Muscle of leg (tissue), 11 donors: ENCODE results near the gene ADGRD1. TPM values are rescaled to one million over a fixed set of nuclear protein-coding genes. Genes with fewer than 3 reads are reported as not detected.
A peak's percentile ranks its signal among the peaks of the same experiment; 100 is the strongest.
"Not testable (repeated sequence)": the region's sequence is repeated elsewhere in the genome, so short reads cannot be mapped to it uniquely, and the experiment has no call there.

Experiments used
- DNase-seq: peaks from one replicate; pipeline ENCODE4 v3.0.0; 2013
- H3K27ac ChIP-seq: one replicate; pipeline ENCODE4 v1.5.1; 2013; ENCODE audit warnings: mild to moderate bottlenecking, low read length, control low read depth
- H3K27me3 ChIP-seq: one replicate; pipeline ENCODE4 v1.6.1; 2013; ENCODE audit warnings: low read length; ENCODE audit not compliant: control insufficient read depth, insufficient read depth
- H3K36me3 ChIP-seq: one replicate; pipeline ENCODE4 v1.6.1; 2013; ENCODE audit warnings: low read length; ENCODE audit not compliant: control insufficient read depth, insufficient read depth
- H3K4me1 ChIP-seq: one replicate; pipeline ENCODE4 v1.6.1; 2013; ENCODE audit warnings: low read length; ENCODE audit not compliant: control insufficient read depth, insufficient read depth
- H3K4me3 ChIP-seq: one replicate; pipeline ENCODE4 v1.5.1; 2013; ENCODE audit warnings: low read length, control low read depth
- H3K9me3 ChIP-seq: replicated peaks from 2 replicates; pipeline ENCODE4 v1.6.1; 2013; ENCODE audit warnings: low read depth, low read length; ENCODE audit not compliant: control insufficient read depth
- WGBS: methylation state at CpG from one replicate; pipeline ENCODE4 v1.1.5; 2013; ENCODE audit warnings: missing lambda C conversion rate; ENCODE audit not compliant: insufficient coverage; 5-methylcytosine and 5-hydroxymethylcytosine counted together
- polyA plus RNA-seq, 8 donors: library from polyadenylated mRNA; unstranded; fragments of 120-200 nt; gene quantifications; one replicate each; pipeline versions ENCODE4 v1.2.1 to v1.2.3, GENCODE V29; 2013; ENCODE audit warnings: inconsistent platforms in 1 of 8, low replicate concordance in 1 of 8; ENCODE audit not compliant: insufficient read length in 8 of 8, insufficient read depth in 1 of 8
- total RNA-seq: library from RNA; stranded (reverse); fragments of 120-200 nt; gene quantifications from one replicate; pipeline ENCODE4 v1.2.4, GENCODE V29; 2013

Gene ADGRD1
- total and polyA plus RNA-seq, 9 donors = 4.9 to 14.7 (median 10.6) TPM

DNA sequence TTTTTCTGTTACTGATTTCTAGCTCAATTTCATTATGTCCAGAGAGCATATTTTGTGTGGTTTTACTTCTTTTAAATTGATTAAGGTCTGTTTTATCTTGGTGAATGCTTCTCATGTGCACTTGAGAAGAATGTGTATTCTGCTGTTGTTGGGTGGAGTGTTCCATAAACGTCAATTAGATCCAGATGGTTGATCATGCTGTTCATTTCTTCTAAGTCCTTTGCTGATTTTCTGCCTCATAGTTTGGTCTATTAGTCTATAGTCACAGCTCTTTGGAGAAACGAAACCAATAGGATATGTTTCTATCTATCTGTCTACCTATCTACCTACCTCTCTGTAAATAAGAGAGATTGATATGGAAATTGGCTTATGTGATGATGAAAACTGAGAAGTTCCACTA, 17.1 kb upstream of the ADGRD1 start:
- Histone ChIP-seq H3K9me3 (peaks cover 11% of the 10 kb centered on the region), H3K4me3 (no peak overlapping the region), H3K4me1 (peaks cover 3% of the 10 kb centered on the region), H3K36me3 (no peaks in the 10 kb centered on the region), H3K27me3 (peaks cover 6% of the 10 kb centered on the region), H3K27ac (no peak overlapping the region)
- WGBS = no CpG with 5 or more reads among the region's 2 CpGs
- no peak for DNase-seq

DNA sequence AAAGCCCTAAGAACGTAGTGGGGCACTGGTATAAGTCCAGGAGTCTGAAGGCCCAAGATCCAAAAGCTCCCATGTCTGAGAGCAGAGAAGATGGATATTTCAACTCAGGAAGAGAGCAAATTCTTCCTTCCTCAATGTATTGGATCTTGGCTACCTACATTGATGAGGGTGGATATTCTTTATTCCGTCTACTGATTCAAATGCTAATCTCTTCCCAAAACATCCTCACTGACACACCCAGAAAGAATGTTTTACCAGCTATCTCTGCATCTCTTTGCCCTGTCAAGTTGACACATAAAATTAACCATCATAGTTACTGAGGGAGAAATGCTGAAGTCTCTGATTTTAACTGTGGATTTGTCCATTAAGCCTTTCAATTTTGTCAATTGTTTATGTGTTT, 16.6 kb upstream of the ADGRD1 start:
- Histone ChIP-seq H3K9me3 (peaks cover 11% of the 10 kb centered on the region), H3K27me3 (peaks cover 6% of the 10 kb centered on the region)
- WGBS = 80% methylated on average over 1 of the region's 2 CpGs

DNA sequence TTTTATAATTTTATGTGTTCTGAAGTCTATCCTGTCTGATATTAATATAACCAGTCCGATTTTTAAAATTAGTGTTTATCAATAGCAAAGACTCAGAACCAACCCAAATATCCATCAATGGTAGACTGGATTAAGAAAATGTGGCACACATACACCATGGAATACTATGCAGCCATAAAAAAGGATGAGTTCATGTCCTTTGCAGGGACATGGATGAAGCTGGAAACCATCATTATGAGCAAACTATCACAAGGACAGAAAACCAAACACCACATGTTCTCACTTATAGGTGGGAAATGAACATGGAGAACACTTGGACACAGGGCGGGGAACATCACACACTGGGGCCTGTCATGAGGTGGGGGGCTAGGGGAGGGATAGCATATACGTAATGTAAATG, 16.2 kb upstream of the ADGRD1 start:
- H3K4me3 ChIP-seq, H3K27me3 ChIP-seq, DNase-seq, H3K27ac ChIP-seq, H3K36me3 ChIP-seq, H3K4me1 ChIP-seq: not testable (repeated sequence)
- no CpG with 5 or more reads among the region's 3 CpGs for WGBS
- H3K9me3 ChIP-seq = peaks cover 11% of the 10 kb centered on the region

More for the DNA sequence above, 16.6 kb upstream of the ADGRD1 start:
- H3K4me1 ChIP-seq = peaks cover 3% of the 10 kb centered on the region
- no peak overlapping the region for H3K4me3 ChIP-seq
- H3K27ac ChIP-seq = no peak overlapping the region
- DNase-seq = no peak
- H3K36me3 ChIP-seq = no peaks in the 10 kb centered on the region

DNA sequence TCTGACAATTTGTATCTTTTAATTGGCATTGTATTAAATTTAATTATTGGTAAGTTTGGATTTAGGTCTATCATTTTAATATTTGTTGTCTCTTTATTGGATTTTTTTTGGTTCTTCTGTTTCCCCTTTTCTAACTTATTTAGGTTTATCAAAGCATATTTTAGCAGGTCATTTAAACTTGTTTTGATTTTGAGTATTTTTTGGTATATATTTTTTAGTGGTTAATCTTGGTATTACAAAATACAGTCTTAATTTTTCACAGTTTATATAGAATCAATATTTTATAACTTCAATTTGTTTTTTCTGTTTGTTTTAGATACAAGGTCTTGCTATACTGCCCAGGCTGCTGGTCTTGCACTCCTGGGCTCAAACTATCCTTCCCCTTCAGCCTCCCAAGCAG, 15.5 kb upstream of the ADGRD1 start:
- Histone ChIP-seq H3K9me3 (peaks cover 11% of the 10 kb centered on the region), H3K4me3 (no peak overlapping the region), H3K27me3 (peaks cover 6% of the 10 kb centered on the region), H3K27ac (no peak overlapping the region), H3K4me1 (no peaks in the 10 kb centered on the region), H3K36me3 (no peaks in the 10 kb centered on the region)
- no peak for DNase-seq

DNA sequence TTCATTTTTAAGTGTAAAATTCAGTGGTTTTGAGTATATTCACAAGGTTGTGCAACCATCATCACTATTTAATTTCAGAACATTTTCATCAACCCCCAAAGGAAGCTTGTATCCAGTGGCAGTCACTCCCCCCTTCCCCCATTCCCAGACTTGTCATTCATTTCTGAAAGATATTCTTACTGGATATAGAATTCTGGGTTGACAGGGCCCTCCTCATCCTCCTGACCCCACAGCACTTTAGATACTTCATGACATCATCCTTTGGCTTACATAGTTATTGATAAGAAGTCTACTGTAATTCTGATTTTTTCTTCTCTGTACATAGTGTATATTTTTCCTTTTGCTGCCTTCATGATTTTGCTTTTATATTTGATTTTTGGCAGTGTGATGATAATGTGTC, 8.8 kb upstream of the ADGRD1 start:
- no peak for DNase-seq
- peaks cover 2% of the 10 kb centered on the region for H3K4me1 ChIP-seq
- H3K27ac ChIP-seq = no peak overlapping the region
- no peak overlapping the region for H3K4me3 ChIP-seq
- H3K36me3 ChIP-seq = no peaks in the 10 kb centered on the region
- H3K27me3 ChIP-seq = peaks cover 2% of the 10 kb centered on the region
- H3K9me3 ChIP-seq = peaks cover 9% of the 10 kb centered on the region

DNA sequence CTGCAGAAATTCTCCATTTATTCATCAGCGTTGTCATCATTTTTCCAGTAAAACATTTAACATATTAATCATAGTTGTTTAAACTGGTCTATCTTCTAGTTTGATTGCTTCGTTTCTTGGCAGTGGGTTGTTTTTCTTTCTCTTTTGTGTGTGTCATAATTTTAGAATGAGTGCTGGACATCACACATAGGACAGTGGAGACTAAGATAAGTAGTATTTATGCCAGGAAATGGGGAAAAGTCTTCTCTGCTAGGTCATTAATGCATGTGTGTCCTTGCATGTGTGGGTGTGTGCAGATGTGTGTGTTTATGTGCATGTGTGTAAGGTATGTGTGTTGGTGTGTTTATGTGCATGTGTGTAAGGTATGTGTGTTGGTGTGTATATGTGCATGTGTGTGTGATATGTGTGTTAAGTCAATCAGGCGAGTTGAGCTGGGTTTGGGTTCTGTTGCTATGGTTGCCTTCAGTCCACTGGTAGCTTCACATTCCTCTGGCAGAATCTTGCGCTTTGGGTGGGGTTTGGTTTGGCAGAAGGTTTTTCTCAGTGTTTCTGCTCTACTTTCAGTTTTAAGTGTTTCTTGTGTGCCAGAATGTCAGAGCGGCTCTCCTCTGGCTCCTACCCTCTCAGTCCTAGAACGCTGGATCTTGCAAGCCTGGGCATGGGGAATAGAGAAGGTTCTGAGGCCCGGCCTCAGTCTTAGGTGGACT, 7.8 kb upstream of the ADGRD1 start:
- peak; percentile 82 for DNase-seq
- Histone ChIP-seq H3K27me3 (peaks cover 2% of the 10 kb centered on the region), H3K9me3 (peaks cover 2% of the 10 kb centered on the region), H3K36me3 (no peaks in the 10 kb centered on the region), H3K27ac (no peak overlapping the region), H3K4me3 (no peak overlapping the region), H3K4me1 (peaks cover 2% of the 10 kb centered on the region)
- WGBS = 65% methylated on average over 2 of the region's 7 CpGs

DNA sequence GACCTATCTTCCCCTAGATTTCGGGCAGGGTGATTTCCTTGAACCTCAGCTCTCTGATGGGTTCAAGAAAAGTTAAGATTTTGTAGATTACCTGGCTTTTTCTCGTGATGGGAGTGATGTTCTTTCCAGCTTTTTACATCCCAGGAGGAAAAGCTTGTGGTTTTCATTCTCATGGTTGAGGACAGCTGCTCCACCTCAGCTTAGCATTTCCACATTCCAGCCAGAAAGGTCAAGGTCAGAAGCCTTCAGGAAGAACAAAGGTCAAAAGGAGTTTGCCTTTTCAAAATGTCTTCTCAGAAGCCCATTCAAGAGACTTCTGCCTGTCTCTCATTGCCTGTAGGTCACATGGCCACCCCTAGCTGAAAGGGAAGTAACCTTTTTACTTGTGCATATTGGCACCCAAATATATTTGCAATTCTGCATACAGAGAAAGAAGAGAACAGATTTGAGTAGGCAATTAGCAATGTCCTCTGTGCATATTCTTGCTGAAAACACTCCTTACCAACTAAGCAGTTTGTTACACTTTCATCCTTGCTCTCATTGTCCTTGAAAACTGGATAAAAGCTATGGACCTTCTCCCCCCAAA, 6.6 kb upstream of the ADGRD1 start:
- Histone ChIP-seq H3K27ac (no peak overlapping the region), H3K36me3 (no peaks in the 10 kb centered on the region), H3K27me3 (peaks cover 2% of the 10 kb centered on the region), H3K9me3 (peaks cover 2% of the 10 kb centered on the region), H3K4me1 (peaks cover 2% of the 10 kb centered on the region), H3K4me3 (no peak overlapping the region)
- no peak for DNase-seq
- no CpG with 5 or more reads among the region's 2 CpGs for WGBS

DNA sequence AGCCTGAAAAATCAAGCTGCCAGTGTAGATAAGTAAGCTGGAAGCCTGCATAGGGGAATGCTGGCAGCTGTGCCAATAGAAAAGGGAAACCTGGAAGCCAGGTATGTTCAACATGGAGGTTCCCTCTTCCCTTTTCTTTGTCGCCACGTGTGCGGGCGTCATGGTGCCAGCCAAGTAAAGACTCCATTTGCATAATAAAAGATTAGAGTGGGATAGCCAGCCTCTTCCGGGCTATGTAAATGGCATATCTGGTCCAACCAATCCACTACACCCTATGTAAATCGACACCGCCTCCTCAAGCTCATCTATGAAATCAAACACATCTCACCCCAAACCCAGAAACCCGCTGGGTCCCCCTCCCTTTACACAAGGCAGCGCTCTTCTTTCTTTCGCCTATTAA, 5.6 kb upstream of the ADGRD1 start:
- Histone ChIP-seq H3K4me1 (peaks cover 6% of the 10 kb centered on the region), H3K27ac (no peak overlapping the region), H3K4me3 (no peak overlapping the region), H3K36me3 (no peaks in the 10 kb centered on the region), H3K9me3 (peaks cover 2% of the 10 kb centered on the region), H3K27me3 (peaks cover 2% of the 10 kb centered on the region)
- DNase-seq = no peak
- 83% methylated on average over 4 of the region's 10 CpGs for WGBS

DNA sequence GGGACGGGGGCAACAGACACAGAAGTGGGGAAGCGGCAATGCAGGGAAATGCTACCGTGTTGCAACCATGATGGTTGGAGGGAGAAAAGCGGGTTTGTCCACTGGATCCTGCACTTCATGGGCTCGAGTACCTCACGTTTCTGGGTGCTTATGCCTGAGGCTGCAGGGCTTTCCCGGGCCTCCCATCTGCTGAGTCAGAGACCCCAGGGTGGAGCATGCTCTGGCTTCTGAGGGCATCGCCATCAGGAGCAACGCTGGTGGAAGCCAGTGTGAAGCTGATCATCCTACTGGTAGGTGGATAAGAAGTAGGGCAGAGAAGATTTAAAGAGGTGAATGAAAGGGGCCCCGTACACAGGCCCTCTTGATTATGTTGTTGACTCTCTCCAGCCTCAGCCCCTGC, 5.0 kb upstream of the ADGRD1 start:
- Histone ChIP-seq H3K27me3 (peaks cover 5% of the 10 kb centered on the region), H3K27ac (no peak overlapping the region), H3K4me1 (peaks cover 12% of the 10 kb centered on the region), H3K4me3 (no peak overlapping the region), H3K9me3 (peaks cover 2% of the 10 kb centered on the region), H3K36me3 (no peaks in the 10 kb centered on the region)
- 83% methylated on average over 8 of the region's 10 CpGs for WGBS
- no peak for DNase-seq

DNA sequence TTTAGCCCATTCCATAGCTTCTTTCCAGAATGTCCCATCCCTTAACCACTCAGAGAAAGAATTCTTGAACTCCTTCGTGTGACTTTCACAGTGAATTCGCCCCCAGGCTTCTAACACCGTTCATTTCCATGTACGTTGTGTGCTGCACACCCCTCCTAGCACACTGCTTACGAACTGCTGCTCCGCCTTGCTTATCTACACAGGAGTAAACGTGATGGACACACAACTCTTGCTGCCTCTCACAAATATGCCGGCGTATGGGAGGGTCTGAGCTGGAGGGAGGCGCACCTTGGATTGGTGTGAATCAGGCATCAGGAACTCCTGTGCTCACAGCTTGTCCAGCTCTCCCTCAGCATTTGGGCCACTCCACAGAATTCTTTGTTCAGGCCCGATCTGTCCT, 3.9 kb upstream of the ADGRD1 start:
- WGBS = 90% methylated on average over 9 of the region's 11 CpGs
- H3K27ac ChIP-seq = no peak overlapping the region
- no peak overlapping the region for H3K4me3 ChIP-seq
- no peak for DNase-seq
- peaks cover 2% of the 10 kb centered on the region for H3K9me3 ChIP-seq
- H3K27me3 ChIP-seq = peaks cover 8% of the 10 kb centered on the region
- peaks cover 22% of the 10 kb centered on the region for H3K4me1 ChIP-seq
- no peaks in the 10 kb centered on the region for H3K36me3 ChIP-seq

DNA sequence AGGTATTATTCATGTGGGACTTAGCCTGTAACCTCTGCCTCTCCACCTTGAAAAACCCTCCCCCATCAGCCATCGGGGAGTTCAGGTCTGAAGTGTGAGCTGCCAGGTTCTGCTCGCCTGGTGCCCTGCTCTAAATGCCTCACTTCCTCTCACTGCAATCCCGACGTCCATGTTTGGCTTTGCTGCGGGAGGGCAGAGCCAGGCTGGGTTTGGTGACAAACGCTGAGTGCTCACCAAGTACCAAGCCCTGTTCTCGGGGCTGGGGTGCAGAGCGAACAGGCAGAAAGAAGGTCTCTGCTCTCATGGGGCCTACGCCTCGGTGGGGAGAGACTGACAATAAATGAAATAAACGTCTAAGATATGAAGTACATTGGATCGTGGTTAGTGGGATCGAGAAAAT, 2.1 kb upstream of the ADGRD1 start:
- Histone ChIP-seq H3K4me1 (peaks cover 26% of the 10 kb centered on the region), H3K27me3 (peaks cover 8% of the 10 kb centered on the region), H3K36me3 (no peaks in the 10 kb centered on the region), H3K9me3 (no peaks in the 10 kb centered on the region), H3K27ac (no peak overlapping the region), H3K4me3 (no peak overlapping the region)
- WGBS = 75% methylated on average over 13 of the region's 13 CpGs
- no peak for DNase-seq
